NCI-H2107 (cell line): ENCODE results near the gene ASCC2.
"Not testable (repeated sequence)": the region's sequence is repeated elsewhere in the genome, so short reads cannot be mapped to it uniquely, and the experiment has no call there.

Source experiments
- DNase-seq: peaks from one replicate; lab custom pipeline; 2025; lab: John Stamatoyannopoulos, UW

Gene ASCC2

DNA sequence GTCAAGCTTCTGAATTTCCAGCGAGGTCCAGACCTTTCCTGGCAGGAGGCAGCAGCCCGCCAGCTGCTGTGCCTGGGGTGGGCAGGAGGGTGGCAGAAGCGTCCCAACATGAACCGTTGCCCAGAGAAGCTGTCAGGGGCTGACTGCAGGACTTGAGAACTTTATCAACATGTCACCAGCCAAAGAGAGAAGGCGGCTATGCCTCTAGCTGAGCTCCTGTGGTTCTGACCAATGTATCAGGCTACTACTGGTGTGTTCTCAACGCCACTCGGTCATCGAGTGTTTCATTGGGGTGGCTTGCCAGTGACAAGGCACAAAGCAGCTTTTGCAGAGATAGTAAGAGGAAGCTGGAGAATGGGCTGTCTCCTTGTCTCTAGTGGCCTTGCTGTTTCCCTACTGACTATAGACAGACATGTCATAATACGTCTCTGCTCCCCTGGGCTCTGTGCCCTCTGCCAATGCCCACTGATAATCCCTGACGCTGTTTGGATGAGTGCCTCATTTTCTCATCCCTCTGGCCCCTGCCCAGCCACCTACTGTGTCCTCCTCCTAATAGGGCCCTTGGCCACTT, 17.6 kb upstream of the ASCC2 start:
- no peak for DNase-seq

DNA sequence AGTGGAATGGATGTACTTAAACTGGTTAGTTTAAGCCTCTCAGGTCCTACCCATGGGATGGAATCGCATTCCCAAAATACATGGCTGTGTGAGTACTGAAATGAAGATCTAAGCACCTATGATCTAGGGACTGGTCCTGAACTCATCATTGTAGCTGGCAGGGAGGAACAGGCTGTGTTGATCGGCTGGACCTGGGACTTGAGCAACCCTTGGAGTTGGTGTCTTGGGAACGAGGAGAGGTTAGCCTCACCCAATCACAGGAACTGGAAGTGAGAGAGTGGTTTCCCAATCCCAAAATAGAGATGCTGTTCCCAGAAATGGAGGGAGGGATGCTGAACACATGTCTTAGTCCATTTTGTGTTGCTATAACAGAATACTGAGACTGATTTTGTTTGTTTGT, 16.4 kb upstream of the ASCC2 start:
- no peak for DNase-seq

DNA sequence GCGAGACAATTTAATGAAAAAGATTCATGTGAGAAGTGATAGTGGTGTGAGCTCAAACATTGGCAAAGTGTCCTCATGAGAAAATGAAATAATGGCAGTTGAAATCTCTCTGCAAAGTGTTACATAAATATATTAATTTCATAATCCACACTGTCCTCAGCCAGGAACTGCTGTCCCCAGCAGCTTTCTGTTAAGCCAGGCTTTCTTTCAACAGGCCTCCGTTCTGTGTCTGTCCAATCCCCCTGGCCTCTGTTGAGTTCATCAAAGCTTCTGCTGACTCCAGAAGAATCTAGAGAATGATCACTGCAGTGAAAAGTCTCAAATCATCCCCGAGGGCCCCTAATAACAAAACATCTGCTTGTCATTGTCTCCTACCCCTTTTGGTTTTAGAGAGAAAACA, 10.0 kb upstream of the ASCC2 start:
- no peak for DNase-seq

DNA sequence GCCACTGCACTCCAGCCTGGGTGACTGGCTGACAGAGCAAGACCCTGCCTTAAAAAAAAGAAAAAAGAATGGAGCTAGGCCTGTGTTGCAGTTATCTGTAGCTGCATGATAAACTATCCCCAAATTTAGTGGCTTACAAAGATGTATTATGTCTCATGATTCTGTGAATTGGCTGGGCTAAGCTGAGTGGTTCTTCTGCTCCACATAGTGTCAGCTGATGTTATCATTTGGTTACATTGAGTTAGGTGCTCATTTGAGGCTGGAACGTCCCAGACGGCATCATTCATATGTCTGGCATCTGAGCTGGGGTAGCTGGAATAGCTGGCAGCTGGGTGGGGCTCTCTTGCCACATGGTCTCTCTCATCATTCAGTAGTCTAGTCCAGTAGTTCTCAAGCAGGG, 8.2 kb upstream of the ASCC2 start:
- no peak for DNase-seq

DNA sequence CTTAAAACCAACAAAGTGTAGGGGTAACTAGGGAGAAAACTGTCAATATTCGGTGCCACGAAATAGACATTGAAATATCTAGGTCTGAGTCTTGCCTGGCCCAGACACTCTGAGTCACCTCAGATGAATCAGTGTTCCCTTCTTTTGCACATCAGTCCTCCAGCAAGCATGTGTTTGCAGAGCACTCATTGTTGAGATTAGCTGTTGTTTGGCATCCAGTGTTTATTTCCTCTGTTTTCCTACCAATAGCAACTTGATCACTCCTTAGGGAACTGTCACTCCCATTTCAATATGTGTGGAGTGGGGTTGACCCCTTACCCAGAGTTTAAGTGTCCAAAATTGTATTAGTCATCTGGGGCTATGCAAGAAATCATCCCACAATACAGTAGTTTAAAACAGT, 4.7 kb upstream of the ASCC2 start:
- no peak for DNase-seq

DNA sequence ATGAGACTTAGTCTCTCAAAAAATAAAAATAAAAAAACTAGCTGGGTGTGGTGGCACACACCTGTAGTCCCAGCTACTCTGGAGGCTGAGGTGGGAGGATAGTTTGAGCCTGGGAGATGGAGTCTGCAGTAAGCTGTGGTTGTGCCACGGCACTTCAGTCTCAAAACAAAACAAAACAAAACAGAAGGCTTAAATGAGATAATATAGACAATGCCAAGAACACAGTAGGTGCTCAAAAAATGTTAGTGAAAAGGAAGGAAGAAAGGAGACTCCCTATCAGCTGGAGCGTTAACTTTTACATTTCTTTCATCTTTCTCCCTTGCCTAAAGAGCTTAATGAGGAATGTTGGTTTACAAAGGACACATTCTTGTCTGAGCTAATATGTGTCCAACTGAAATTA, 4.1 kb upstream of the ASCC2 start:
- DNase-seq, result no peak

DNA sequence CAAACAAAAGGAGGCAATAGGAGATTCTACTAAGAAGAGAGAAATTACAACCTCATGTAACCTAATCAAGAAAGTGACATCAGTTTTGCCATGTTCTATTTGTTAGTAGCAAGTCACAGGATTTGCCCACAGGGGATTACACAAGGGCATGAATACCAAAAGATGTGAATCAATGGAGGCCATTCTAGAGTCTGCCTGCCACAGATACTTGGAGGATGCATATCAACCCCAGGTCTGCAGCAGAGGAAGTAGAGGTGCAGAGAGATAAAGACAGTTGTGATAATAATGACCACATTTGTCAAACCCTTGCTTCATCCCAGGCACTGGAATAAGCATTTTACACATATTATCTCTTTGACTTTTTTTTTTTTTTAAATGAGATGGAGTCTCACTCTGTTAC, 2.4 kb upstream of the ASCC2 start:
- DNase-seq, result no peak

DNA sequence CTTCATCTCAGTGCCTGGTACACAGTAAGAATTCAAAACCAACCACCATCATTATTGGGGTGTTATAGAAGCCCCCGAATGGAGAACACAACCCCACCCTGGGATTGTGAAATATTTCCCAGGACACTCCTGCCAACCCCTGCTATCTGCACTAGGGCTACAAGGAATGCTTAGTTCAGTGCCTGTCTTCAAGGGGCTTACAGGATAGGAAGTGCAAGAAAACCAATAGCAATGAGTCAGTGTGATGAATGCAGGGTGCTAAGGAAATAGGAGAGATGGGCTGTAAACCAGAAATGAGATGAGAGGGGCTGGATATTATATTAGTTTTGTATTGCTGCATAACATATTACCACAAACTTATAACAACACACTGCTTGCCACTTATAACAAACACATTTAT, 965 bp upstream of the ASCC2 start:
- DNase-seq, result no peak

DNA sequence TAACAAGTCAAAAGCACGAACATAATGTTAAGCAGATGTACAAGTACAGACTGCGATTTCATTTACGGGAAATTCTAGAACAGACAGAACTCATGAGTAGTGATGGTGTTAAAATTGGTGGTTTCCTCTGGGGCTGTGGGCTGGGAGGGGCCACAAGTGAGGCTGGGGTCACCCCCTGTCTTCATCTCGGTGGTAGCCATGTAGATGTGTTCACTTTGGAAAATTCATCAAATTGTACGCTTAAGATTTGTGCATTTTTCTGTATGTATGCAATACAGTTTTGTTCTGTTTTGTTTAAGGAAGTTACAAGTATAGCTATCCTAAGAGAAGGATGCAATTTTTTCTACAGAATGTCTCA, 504 bp upstream of the ASCC2 start:
- no peak for DNase-seq

DNA sequence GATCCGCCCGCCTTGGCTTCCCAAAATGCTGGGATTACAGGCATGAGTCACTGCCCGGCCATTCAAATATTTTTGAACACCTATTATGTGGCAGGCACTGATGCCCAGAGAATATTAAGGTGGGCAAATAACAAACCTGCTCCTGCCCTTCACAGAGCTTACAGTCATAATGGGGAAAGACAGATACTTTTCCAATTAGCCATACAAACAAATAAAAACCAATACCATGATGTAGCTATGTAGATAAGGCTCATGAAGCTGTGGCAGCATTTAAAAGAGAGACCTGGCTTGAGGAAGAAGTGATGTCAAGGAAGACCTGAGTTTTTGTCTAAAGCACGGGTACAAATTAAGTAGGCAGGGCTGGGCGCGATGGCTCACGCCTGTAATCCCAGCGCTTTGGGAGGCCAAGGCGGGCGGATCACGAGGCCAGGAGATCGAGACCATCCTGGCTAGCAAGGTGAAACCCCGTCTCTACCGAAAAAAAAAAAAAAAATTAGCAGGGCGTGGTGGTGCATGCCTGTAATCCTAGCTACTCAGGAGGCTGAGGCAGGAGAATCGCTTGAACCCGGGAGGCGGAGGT, 1.2 kb downstream of the ASCC2 start:
- not testable (repeated sequence) for DNase-seq

DNA sequence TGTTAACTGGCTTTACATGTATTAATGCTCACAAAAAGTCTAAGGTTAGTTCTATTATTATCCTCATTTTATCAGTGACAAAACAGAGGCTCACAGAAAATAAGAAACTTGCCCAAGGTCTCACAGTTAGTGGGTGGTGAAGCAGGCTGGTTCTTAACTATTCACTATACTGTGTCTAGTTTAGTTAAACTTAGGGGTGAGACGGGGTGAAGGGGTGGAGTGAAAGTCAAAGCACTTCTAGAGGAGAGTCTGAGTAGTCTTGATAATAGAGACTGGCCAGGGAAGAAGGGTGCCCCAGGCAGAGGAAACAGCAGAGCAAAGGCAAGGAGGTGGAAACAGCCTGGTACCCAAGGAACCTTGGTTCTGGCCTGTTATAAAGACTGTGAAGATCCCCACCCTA, 4.0 kb downstream of the ASCC2 start:
- no peak for DNase-seq

DNA sequence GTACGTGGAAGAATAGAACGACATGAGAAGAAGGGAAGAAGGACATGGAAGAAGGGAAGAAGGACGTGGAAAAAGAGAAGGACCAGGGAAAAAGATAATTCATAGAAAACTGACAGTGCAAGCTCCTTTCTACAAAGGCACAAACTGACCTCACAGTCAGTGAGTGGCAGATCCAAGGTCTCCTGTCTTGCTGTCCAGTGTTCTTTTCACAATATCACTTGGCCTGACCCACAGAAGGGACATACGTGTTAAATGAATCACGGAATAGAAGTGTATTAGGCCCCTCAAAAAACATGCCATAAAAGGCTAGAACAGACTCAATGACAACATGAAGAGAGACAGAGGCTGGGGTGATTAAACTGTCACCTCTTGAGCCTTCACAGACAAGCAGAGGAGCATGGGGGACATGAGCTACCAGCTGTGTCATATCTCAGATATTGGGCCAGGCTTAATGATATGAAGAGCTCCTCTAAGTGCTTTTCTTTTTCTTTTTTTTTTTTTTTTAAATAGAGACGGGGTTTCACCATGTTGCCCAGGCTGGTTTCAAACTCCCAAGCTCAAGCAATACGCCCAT, 4.6 kb downstream of the ASCC2 start:
- DNase-seq, result no peak

DNA sequence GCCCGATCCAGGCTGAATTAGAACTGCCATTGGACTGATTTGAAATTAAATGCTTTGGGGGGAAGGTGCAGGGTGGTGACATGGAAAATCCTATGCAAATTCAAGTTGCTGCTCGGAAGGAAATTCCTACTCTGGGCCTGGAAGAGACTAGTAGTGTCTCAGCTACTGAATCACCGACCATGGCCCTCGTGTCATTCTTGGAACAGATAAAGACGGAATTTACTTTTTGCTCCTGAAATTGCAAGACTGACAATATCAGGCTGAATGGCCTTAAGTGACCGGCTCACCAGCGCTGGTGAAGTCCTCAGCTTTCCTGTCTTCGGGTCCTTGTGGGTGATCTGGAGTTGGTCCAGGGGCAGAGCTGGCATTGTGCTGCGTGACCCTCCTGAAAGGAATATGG, 6.1 kb downstream of the ASCC2 start:
- no peak for DNase-seq

DNA sequence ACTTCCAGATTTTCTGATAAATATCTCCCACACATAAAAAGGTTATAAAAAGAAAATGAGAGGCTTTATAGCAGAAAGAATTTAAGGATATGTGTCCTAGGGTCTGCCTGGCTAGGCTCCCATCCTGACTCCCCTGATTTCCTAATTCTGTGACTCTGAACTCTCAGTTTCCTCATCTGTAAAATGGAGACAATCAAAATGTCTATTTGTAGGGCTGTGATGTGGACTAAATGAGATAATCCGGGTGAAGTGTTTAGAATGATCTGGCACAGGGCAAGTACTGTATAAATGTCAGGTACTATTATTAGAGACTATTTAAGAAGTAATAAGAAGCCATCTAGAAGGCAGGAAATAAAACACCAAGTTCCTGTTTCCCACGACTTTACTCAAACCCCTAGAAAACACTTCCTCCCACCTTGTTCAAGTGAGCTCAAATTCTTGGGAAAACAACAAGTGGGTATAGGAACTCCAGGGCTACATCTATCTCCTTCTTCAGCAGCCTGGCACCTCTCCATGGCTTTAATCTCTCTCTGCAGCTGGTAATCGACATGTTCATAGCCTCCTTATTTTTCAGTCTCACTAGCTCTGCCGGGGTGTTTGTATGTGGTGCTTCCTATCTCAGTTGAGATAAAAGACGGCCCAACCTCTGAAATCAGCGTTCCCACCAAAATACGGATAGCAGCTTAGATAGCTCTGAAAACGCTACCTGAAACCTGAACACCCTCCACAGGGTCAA, 6.7 kb downstream of the ASCC2 start:
- DNase-seq, result no peak

DNA sequence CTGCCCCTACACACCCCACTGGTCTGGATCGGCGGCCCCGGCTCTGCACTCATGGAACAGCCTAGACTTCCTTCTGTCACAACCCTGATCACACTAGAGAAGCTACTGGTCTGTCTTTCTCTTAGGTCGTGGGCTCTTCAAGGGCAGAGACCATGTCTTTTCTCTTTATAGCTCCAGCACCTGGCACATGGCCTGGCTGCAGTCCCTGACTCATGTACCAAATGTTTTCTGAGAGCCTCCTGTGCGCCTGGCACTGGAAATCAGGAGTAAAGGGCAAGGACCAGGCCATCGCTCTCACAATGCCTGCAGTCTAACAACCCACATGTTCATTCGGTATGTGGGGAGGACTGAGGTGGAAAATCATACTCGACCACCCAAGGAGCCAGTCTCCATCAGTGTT, 7.5 kb downstream of the ASCC2 start:
- no peak for DNase-seq

DNA sequence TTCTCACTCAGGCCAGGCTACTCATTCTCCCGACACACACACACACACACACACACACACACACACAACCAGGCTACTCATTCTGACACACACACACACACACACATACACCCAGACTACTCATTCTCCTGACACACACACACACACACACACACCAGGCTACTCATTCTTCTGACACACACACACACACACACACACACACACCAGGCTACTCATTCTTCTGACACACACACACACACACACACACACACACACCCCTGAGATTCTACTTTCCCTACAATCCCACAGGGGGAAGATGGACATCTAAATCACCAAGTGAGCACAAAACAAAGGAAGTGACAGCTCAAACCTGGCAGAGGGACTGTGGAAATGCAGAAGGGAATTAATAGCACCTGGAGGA, 10.3 kb downstream of the ASCC2 start:
- DNase-seq, result not testable (repeated sequence)

DNA sequence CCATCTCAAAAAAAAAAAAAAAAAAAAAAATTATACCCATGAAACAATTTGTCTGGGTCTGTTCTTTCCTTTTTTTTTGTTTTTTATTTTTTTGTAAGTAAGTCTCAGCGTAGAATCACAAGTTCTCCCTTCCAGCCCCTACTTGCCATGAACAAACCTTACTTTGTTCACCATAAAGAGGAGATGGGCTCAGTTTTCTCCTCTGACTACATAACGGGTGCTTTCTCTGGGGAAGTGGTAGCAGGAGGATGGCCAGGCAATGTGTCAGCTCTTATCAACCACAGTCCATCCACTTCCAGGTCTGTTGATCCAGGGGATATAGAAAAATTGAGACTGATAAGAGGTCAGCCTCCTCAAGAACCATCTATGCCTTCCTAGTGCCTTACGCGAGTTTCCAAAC, 11.0 kb downstream of the ASCC2 start:
- no peak for DNase-seq

DNA sequence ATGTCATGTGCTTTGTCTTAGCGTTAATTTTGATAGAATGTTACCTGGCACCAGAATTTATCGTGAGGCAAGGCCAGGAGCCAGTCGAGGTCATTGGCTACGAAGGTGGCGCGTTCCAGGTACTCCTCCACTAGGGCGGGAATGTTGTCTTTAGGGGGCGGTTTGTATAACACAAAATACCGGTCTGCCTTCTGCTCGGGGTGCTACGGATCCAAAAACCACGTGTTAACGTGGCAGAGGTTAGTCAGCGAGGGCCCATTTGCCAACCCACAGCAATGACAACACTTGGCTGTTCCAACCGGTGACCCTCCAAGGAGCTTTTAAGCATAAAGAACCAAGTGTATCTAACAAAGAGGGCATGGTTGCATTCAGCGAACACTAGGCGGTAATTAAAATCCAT, 12.5 kb downstream of the ASCC2 start:
- DNase-seq, result no peak

DNA sequence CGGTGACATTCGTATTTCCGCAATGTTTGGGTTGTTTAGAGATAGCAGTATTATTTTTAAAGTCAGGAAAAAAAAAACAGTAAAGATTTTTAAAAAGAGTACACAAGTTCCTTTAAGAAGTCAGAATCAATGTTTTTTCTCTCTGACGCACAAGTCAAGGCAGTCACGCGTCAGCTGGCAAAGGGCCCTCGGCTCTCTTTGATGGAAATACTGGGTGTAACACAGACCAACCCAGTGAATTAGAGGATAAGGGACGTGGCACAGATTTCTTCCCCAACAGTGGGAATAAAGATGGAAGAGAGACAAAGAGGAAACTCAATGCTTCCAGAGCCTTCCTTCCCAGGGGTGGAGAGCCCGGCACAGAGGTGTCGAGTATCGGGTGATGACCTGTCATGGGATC, 13.4 kb downstream of the ASCC2 start:
- no peak for DNase-seq

DNA sequence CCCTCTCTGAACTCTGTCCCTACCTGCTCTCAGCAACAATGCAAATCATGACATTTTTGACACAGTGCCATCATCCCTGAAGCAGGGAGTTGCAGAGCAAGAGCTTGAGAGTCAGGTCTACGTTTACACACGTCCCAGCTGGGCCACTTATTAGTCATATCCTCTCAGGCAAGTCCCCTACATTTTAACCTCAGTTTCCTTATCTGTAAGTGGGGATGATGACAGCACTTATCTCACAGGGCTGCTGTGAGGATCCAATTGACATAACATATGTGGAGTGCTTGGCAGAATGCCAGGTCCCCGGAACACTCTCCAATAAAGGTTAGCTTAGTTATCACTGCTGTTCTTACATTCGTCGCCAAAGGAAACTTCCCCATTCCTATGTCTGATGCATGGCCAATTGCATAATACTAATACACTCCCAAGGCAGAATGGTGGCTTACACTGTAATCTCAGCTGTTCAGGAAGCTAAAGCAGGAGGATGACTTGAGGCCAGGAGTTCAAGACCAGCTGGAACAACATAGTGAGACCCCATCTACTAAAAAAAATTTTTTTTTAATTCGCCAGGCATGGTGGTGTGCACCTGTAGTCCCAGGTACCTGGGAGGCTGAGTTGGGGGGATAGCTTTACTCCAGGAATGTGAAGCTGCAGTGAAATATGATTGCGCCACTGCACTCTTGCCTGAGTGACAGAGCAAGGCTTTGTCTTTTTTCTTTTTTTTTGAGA, 16.6 kb downstream of the ASCC2 start:
- DNase-seq, result no peak

DNA sequence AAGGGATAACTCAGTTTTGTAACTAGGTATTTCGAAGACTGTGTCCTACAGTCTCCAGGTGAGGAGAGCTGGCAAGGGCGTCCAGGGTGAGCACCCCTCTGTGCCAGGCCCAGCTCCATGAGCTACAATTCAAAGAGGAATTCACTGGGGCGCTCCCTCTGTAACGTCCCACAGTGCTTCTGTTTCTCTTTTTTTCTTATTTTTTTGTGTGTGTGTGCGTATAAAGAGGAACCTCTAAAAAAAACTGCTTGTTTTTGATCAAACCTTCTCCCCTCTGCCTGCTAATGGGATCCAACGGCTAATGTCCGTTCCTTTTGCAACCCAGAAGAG, 17.1 kb downstream of the ASCC2 start:
- no peak for DNase-seq

DNA sequence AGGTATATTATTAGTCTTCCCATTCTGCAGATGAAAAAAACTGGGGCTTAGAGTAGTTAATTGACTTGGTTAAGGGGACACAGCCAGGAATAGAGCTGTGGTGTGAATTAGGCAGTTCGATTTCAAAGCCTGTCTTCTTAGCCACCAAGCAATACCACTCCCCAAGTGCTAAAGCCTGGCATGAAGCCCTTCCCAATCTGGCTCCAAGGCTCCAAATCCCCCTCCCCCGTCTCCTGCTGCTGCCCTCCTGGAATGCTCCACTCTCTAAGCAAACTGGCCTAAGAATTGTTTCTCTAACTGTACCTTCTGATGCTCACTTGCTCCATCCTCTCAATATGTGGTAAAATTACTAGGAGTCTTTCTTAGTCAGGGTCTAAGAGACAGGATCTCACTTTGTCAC, 18.6 kb downstream of the ASCC2 start:
- no peak for DNase-seq

DNA sequence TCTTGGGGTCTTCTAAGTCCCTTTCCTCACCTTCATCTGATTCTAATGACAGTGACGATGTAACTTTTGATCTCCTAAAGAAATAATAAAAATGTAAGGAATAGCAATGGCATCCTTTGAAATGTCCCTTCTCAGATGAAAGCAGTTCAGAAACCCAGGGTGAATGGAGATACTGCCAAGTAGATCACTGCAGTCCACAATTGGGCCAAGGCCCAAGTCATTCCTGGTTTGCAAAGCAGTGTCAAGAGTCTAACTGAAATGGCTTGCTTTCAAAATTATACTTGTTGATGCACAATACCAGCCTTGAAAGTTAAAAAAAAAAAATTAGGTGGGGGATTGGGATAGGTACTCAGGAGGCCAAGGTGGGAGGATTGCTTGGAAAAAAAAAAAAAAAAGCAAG, 20.4 kb downstream of the ASCC2 start:
- no peak for DNase-seq
